Tibial nerve (tissue), 4 donors: Measurements from ENCODE around the gene BNIPL. TPM values are rescaled to one million over a fixed set of nuclear protein-coding genes. Genes with fewer than 3 reads are reported as not detected.
A peak's percentile ranks its signal among the peaks of the same experiment; 100 is the strongest.

ENCODE experiments used
- DNase-seq, 2 donors: peaks; one replicate each; pipeline ENCODE4 v3.0.0-alpha.2; 2019; ENCODE audit warnings: low spot score in 2 of 2
- H3K27ac ChIP-seq, 4 donors: fragments of 200-600 bp; sonication (generic) in 3 of 4; one replicate each; pipeline ENCODE4 v1.5.1; 2017 to 2019; ENCODE audit warnings: mild to moderate bottlenecking in 1 of 4
- H3K27me3 ChIP-seq, 2 donors: fragments of 200-600 bp; sonication (generic) in 1 of 2; one replicate each; pipeline versions ENCODE4 v1.5.1 to v1.6.0; 2017 to 2019
- H3K36me3 ChIP-seq, 3 donors: fragments of 200-600 bp; sonication (generic); one replicate each; pipeline ENCODE4 v1.5.1; 2018 to 2019
- H3K4me1 ChIP-seq, 4 donors: fragments of 200-600 bp; sonication (generic) in 3 of 4; one replicate each; pipeline ENCODE4 v1.5.1; 2017 to 2019
- H3K4me3 ChIP-seq, 4 donors: fragments of 200-600 bp; sonication (generic) in 3 of 4; one replicate each; pipeline ENCODE4 v1.5.1; 2017 to 2019; ENCODE audit warnings: mild to moderate bottlenecking in 1 of 4, moderate library complexity in 1 of 4
- H3K9me3 ChIP-seq, 4 donors: fragments of 200-600 bp; sonication (generic) in 3 of 4; one replicate each; pipeline ENCODE4 v1.5.1; 2017 to 2019
- CTCF ChIP-seq, 5 experiments: fragments of 200-600 bp in 3 of 5; fragments of 450-650 bp in 2 of 5; sonication (generic) in 3 of 5; IDR thresholded peaks; one replicate each; pipeline ENCODE4 v1.5.1; 2016 to 2019; ENCODE audit warnings: antibody characterized with exemption in 5 of 5, mild to moderate bottlenecking in 3 of 5, moderate library complexity in 2 of 5
- EP300 ChIP-seq, 2 donors: sonication (generic); formaldehyde crosslinking; IDR thresholded peaks; one replicate each; pipeline ENCODE4 v1.6.1; 2017; ENCODE audit warnings: antibody characterized with exemption in 2 of 2, mild to moderate bottlenecking in 1 of 2
- POLR2A ChIP-seq, 2 donors: fragments of 450-650 bp; IDR thresholded peaks; one replicate each; pipeline ENCODE4 v1.6.1; 2017; ENCODE audit warnings: antibody characterized with exemption in 2 of 2, mild to moderate bottlenecking in 2 of 2, moderate library complexity in 2 of 2
- WGBS, 2 donors: methylation state at CpG; one replicate each; pipeline ENCODE4 v1.1.5; 2018; 5-methylcytosine and 5-hydroxymethylcytosine counted together
- total RNA-seq, 4 donors: library from RNA; depleted of rRNA; stranded (reverse); fragments of >200 nt; gene quantifications; one replicate each; pipeline ENCODE4 v1.1.0, GENCODE V29; 2016

BNIPL gene
- total RNA-seq, 4 donors from 2014 or later, result 0.22 to 2.2 (median 1.3) TPM; not detected in 1

GRCh38 chr1:151062741-151063371 lies 26.5 kb downstream of the BNIPL start:
- TF ChIP-seq EP300 (IDR thresholded peaks at IDR 0.05) (no peak), CTCF (IDR thresholded peaks at IDR 0.05) (no peak), POLR2A (IDR thresholded peaks at IDR 0.05) (no peak)

DNA sequence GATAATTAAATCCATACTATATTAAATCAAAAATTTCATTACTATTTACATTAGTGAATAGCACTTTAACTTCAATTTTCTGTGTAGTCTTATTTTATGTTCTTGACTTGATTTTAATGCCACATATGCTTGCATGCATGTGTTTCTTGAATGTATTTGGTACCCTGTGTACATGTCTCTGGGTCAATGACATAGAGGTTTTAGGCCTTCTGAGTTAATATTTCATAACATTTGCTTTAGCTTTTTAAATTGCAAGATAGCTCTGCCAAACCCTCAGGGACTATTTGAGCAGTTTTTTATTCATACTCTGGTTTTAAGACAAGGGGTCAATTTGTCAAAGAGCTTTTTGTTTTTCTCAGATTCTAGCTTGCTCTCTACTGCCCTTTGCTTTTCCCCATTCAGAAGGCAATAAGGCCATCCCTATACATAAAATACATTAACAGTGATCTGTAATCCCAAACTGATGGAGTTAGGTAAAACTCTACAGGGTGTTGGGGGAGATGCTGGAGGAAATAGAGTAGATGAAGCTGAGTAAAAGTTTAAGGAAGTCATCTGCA lies 28.8 kb downstream of the BNIPL start:
- Histone ChIP-seq H3K36me3 (no peaks in the 10 kb centered on the region), H3K27ac (no peak overlapping the region), H3K4me3 (no peak overlapping the region), H3K9me3 (no peaks in the 10 kb centered on the region), H3K4me1 (peaks cover 0 to 11% (median 7%) of the 10 kb centered on the region in 4 donors), H3K27me3 (no peaks in the 10 kb centered on the region)
- DNase-seq, result no peak
- TF ChIP-seq CTCF (IDR thresholded peaks at IDR 0.05), result no peak
- no peak for TF ChIP-seq POLR2A (IDR thresholded peaks at IDR 0.05)
- no peak for TF ChIP-seq EP300 (IDR thresholded peaks at IDR 0.05)

More at GRCh38 chr1:151062741-151063371, 26.5 kb downstream of the BNIPL start:
- no peak for DNase-seq
- Histone ChIP-seq H3K4me3 (no peak overlapping the region), H3K27ac (no peak overlapping the region), H3K9me3 (no peaks in the 10 kb centered on the region), H3K36me3 (no peaks in the 10 kb centered on the region), H3K4me1 (peaks cover 0 to 15% (median 0%) of the 10 kb centered on the region in 4 donors), H3K27me3 (no peaks in the 10 kb centered on the region)
- WGBS, 2 donors, result 61% methylated on average over 3 of the region's 3 CpGs

GRCh38 chr1:151067185-151067584 lies 30.8 kb downstream of the BNIPL start:
- no peak overlapping the region for H3K4me3 ChIP-seq
- TF ChIP-seq POLR2A (IDR thresholded peaks at IDR 0.05), result no peak
- H3K27me3 ChIP-seq, result no peaks in the 10 kb centered on the region
- peaks cover 0 to 13% (median 7%) of the 10 kb centered on the region in 4 donors for H3K4me1 ChIP-seq
- no peak for DNase-seq
- 75 to 89% methylated on average over 4 of the region's 4 CpGs for WGBS, 2 donors
- no peak overlapping the region for H3K27ac ChIP-seq
- H3K36me3 ChIP-seq, result no peaks in the 10 kb centered on the region
- H3K9me3 ChIP-seq, result no peaks in the 10 kb centered on the region

GRCh38 chr1:151069103-151069486 lies 32.7 kb downstream of the BNIPL start:
- H3K27me3 ChIP-seq, result no peaks in the 10 kb centered on the region
- peak overlapping the region in 3 of 4 donors; percentile 9 to 99 (median 99) for H3K27ac ChIP-seq
- no peaks in the 10 kb centered on the region for H3K9me3 ChIP-seq
- no peak for DNase-seq
- no peak for TF ChIP-seq CTCF (IDR thresholded peaks at IDR 0.05)
- no peak for TF ChIP-seq EP300 (IDR thresholded peaks at IDR 0.05)
- TF ChIP-seq POLR2A (IDR thresholded peaks at IDR 0.05), result no peak
- WGBS, 2 donors, result 79 to 87% methylated on average over 5 of the region's 5 CpGs
- peaks cover 0 to 17% (median 7%) of the 10 kb centered on the region in 4 donors for H3K4me1 ChIP-seq
- H3K4me3 ChIP-seq, result no peak overlapping the region
- peaks cover 0 to 8% (median 0%) of the 10 kb centered on the region in 3 donors for H3K36me3 ChIP-seq

DNA sequence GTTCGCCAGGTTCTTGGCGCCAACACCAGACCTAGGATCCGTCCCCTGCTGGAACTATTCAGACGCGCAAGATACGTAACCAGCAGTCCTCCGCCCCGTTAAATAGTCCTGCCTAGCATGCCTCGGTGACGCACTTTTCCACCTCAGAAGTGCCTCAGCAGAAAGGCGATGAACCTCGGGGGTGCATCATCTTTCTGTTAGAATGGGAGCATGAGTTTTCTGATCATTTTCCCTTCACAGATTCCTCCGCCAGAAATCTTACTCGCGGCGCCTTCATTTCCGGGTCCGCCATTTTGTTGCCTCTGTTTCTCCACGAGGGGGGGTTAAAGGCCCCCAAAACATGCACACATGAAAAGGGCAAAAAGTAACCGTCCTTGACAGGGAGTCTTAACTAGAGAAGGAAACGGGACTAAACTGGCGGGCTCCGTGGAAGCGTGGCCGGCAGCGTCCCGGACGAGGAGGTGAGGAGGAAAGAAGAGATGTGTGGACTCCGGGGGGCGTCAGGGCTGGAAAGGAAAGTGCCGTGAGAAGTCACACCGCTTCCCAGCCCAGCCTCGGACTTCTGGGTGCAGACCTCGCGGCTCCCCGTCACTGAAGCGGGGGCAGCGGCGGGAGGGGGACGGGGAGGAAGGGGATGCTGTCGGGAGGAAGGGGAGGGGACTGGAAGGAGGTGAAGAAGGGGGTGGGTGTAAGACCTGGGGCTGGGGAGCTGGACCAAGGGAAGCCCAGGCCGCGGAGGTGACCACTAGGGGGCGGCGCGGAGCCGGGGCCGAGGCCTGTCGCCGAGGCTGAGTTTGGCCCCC lies 34.3 kb downstream of the BNIPL start, which contains the start of gene GABPB2:
TSS of gene GABPB2 (plus strand) at position 288 of the 803 bp plus-strand sequence. CDS start 17,429 bp downstream, outside the sequence.
- peaks cover 0 to 19% (median 0%) of the 10 kb centered on the region in 3 donors for H3K36me3 ChIP-seq
- no peaks in the 10 kb centered on the region for H3K27me3 ChIP-seq
- TF ChIP-seq CTCF (IDR thresholded peaks at IDR 0.05) (peak; percentile 83 to 95 (median 87)), EP300 (IDR thresholded peaks at IDR 0.05) (peak; percentile 80 to 97), POLR2A (IDR thresholded peaks at IDR 0.05) (peak; percentile 13 to 66)
- H3K4me1 ChIP-seq, result peaks cover 0 to 17% (median 7%) of the 10 kb centered on the region in 4 donors
- 0 to 1% methylated on average over 50 of the region's 50 CpGs for WGBS, 2 donors
- peak; percentile 85 to 92 for DNase-seq
- peak within 1 kb of the TSS; percentile 99 for H3K27ac ChIP-seq
- peak within 1 kb of the TSS; percentile 63 to 99 (median 79) for H3K4me3 ChIP-seq
- H3K9me3 ChIP-seq, result no peaks in the 10 kb centered on the region
